ENCODE measurements around the gene CAB39. TPM values are rescaled to one million over a fixed set of nuclear protein-coding genes. Genes with fewer than 3 reads are reported as not detected.
"Not testable (repeated sequence)": the region's sequence is repeated elsewhere in the genome, so short reads cannot be mapped to it uniquely, and the experiment has no call there.

The CAB39 gene
- total RNA-seq, 1 donor = 31.0 TPM

- DNase-seq (ENCODE audit: low read depth in 2 of 3, low spot score in 2 of 3) = peak; percentile 18 to 71 (median 52)
Observed at GRCh38 chr2:230713331-230714135, 891 bp downstream of the CAB39 start.

GRCh38 chr2:230714136-230714480 is 1.5 kb downstream of the CAB39 start:
- DNase-seq (ENCODE audit: low read depth in 2 of 3, low spot score in 2 of 3) = peak; percentile 29 to 61 (median 53)

GRCh38 chr2:230715201-230715600 is 2.6 kb downstream of the CAB39 start:
- DNase-seq (ENCODE audit: low read depth in 2 of 3, low spot score in 2 of 3) = peak in 1 of 3 donors; percentile 14

- DNase-seq (ENCODE audit: low read depth in 2 of 3, low spot score in 2 of 3) = no peak
Observed at GRCh38 chr2:230716588-230716987, 3.9 kb downstream of the CAB39 start.

GRCh38 chr2:230717600-230717999 is 5.0 kb downstream of the CAB39 start:
- no peak for DNase-seq (ENCODE audit: low read depth in 2 of 3, low spot score in 2 of 3)

GRCh38 chr2:230719340-230719739 is 6.7 kb downstream of the CAB39 start:
- no peak for DNase-seq (ENCODE audit: low read depth in 2 of 3, low spot score in 2 of 3)

- DNase-seq (ENCODE audit: low read depth in 2 of 3, low spot score in 2 of 3) = no peak
Observed at GRCh38 chr2:230721712-230722111, 9.1 kb downstream of the CAB39 start.

- no peak for DNase-seq (ENCODE audit: low read depth in 2 of 3, low spot score in 2 of 3)
Observed at GRCh38 chr2:230722207-230722885, 9.7 kb downstream of the CAB39 start.

- DNase-seq (ENCODE audit: low read depth in 2 of 3, low spot score in 2 of 3) = peak in 1 of 3 donors; percentile 26
Observed at GRCh38 chr2:230723363-230723762, 10.7 kb downstream of the CAB39 start.

GRCh38 chr2:230724957-230725356 is 12.3 kb downstream of the CAB39 start:
- DNase-seq (ENCODE audit: low read depth in 2 of 3, low spot score in 2 of 3) = not testable (repeated sequence)

- no peak for DNase-seq (ENCODE audit: low read depth in 2 of 3, low spot score in 2 of 3)
Observed at GRCh38 chr2:230731512-230731911, 18.9 kb downstream of the CAB39 start.

GRCh38 chr2:230732914-230733401 is 20.3 kb downstream of the CAB39 start:
- DNase-seq (ENCODE audit: low read depth in 2 of 3, low spot score in 2 of 3) = no peak

GRCh38 chr2:230734247-230735175 is 21.9 kb downstream of the CAB39 start:
- DNase-seq (ENCODE audit: low read depth in 2 of 3, low spot score in 2 of 3) = no peak

GRCh38 chr2:230735884-230736283 is 23.2 kb downstream of the CAB39 start:
- no peak for DNase-seq (ENCODE audit: low read depth in 2 of 3, low spot score in 2 of 3)

- peak in 1 of 3 donors; percentile 4 for DNase-seq (ENCODE audit: low read depth in 2 of 3, low spot score in 2 of 3)
Observed at GRCh38 chr2:230737300-230737699, 24.7 kb downstream of the CAB39 start.

GRCh38 chr2:230737791-230738226 is 25.2 kb downstream of the CAB39 start:
- DNase-seq (ENCODE audit: low read depth in 2 of 3, low spot score in 2 of 3) = no peak

GRCh38 chr2:230738391-230738811 is 25.8 kb downstream of the CAB39 start:
- DNase-seq (ENCODE audit: low read depth in 2 of 3, low spot score in 2 of 3) = peak in 1 of 3 donors; percentile 36

GRCh38 chr2:230738924-230739323 is 26.3 kb downstream of the CAB39 start:
- no peak for DNase-seq (ENCODE audit: low read depth in 2 of 3, low spot score in 2 of 3)

GRCh38 chr2:230739961-230740360 is 27.3 kb downstream of the CAB39 start:
- no peak for DNase-seq (ENCODE audit: low read depth in 2 of 3, low spot score in 2 of 3)

GRCh38 chr2:230742781-230743180 is 30.1 kb downstream of the CAB39 start:
- DNase-seq (ENCODE audit: low read depth in 2 of 3, low spot score in 2 of 3) = peak in 1 of 3 donors; percentile 7

- DNase-seq (ENCODE audit: low read depth in 2 of 3, low spot score in 2 of 3) = no peak
Observed at GRCh38 chr2:230746213-230746612, 33.6 kb downstream of the CAB39 start.
